ENCODE measurements around the gene PRELID1.
A peak's percentile ranks its signal among the peaks of the same experiment; 100 is the strongest.
"Not testable (repeated sequence)": the region's sequence is repeated elsewhere in the genome, so short reads cannot be mapped to it uniquely, and the experiment has no call there.

Gene PRELID1

GRCh38 chr5:177336603-177337494 lies 33.2 kb downstream of the PRELID1 start:
- no peak for DNase-seq

GRCh38 chr5:177338251-177339106 lies 34.9 kb downstream of the PRELID1 start:
- no peak for DNase-seq

- no peak for DNase-seq
Observed at GRCh38 chr5:177339107-177339638, 35.6 kb downstream of the PRELID1 start.

- not testable (repeated sequence) for DNase-seq
Observed at GRCh38 chr5:177343000-177343399, 39.4 kb downstream of the PRELID1 start.

GRCh38 chr5:177343777-177344176 lies 40.2 kb downstream of the PRELID1 start:
- DNase-seq, result no peak

- DNase-seq, result no peak
Observed at GRCh38 chr5:177344891-177345290, 41.3 kb downstream of the PRELID1 start.

- no peak for DNase-seq
Observed at GRCh38 chr5:177346820-177347219, 43.2 kb downstream of the PRELID1 start.

GRCh38 chr5:177347699-177348098 lies 44.1 kb downstream of the PRELID1 start:
- DNase-seq, result no peak

GRCh38 chr5:177349362-177349647 lies 45.7 kb downstream of the PRELID1 start:
- DNase-seq, result no peak

GRCh38 chr5:177349762-177350161 lies 46.2 kb downstream of the PRELID1 start:
- DNase-seq, result no peak

GRCh38 chr5:177350776-177351391 lies 47.3 kb downstream of the PRELID1 start:
- no peak for DNase-seq

- DNase-seq, result peak; percentile 97
Observed at GRCh38 chr5:177351392-177352329, 48.1 kb downstream of the PRELID1 start, which contains the start of gene LMAN2. Gene LMAN2 (minus strand): TSS chr5:177351668. CDS start chr5:177351647, 21 bp downstream.

GRCh38 chr5:177353093-177353492 lies 49.5 kb downstream of the PRELID1 start:
- DNase-seq, result no peak

- no peak for DNase-seq
Observed at GRCh38 chr5:177354256-177354655, 50.7 kb downstream of the PRELID1 start.

GRCh38 chr5:177354711-177355110 lies 51.1 kb downstream of the PRELID1 start:
- DNase-seq, result no peak

GRCh38 chr5:177355162-177355867 lies 51.7 kb downstream of the PRELID1 start:
- DNase-seq, result no peak

GRCh38 chr5:177355868-177356168 lies 52.2 kb downstream of the PRELID1 start:
- no peak for DNase-seq
